IMR-90 (cell line): Measurements from ENCODE around the gene ANO1. TPM values are rescaled to one million over a fixed set of nuclear protein-coding genes. Genes with fewer than 3 reads are reported as not detected.
A peak's percentile ranks its signal among the peaks of the same experiment; 100 is the strongest.

ENCODE experiments used
- ATAC-seq: fragments of 200-7000 bp; cut with Tn5 transposase; 2 replicates; pipeline ENCODE4 v1.9.1; 2020; ENCODE audit warnings: low read depth, mild to moderate bottlenecking, moderate library complexity
- BruUV-seq: library from RNA; stranded (reverse); fragments of 400-500 nt; replicated peaks from 2 replicates; lab custom pipeline; 2021; lab: Mats Ljungman, UMichigan
- CTCF ChIA-PET: fragments of 300-600 bp; formaldehyde crosslinking; extraction: SDS; loops from one replicate; lab custom pipeline; 2021; ENCODE audit warnings: antibody characterized with exemption; lab: Yijun Ruan, JAX
- POLR2A ChIA-PET: fragments of 300-600 bp; sonication (Branson Sonifier 250); formaldehyde crosslinking; loops from one replicate; lab custom pipeline; 2022; ENCODE audit warnings: antibody characterized with exemption; ENCODE audit not compliant: unreplicated experiment; lab: Charles Lee
- DNase-seq: peaks from one replicate; pipeline ENCODE4 v3.0.0; 2013
- H2AFZ ChIP-seq: replicated peaks from 2 replicates; pipeline ENCODE3; 2013; ENCODE audit warnings: low read length, mild to moderate bottlenecking; ENCODE audit not compliant: poor library complexity
- H2AK5ac ChIP-seq: 2 replicates; pipeline ENCODE4 v1.6.1; 2013; ENCODE audit warnings: low read depth, low read length, inconsistent platforms
- H2AK9ac ChIP-seq: replicated peaks from 2 replicates; pipeline ENCODE3; 2013; ENCODE audit warnings: mild to moderate bottlenecking, low read depth, low read length, moderate library complexity; ENCODE audit not compliant: poor library complexity
- H2BK120ac ChIP-seq: 2 replicates; pipeline ENCODE4 v1.6.1; 2013; ENCODE audit warnings: low read depth, low read length, inconsistent platforms
- H2BK15ac ChIP-seq: 3 replicates; pipeline ENCODE4 v1.6.1; 2013; ENCODE audit warnings: low read depth, low read length, inconsistent platforms
- H2BK20ac ChIP-seq: 2 replicates; pipeline ENCODE4 v1.6.1; 2013; ENCODE audit warnings: low read depth, mild to moderate bottlenecking, inconsistent platforms, low read length, moderate library complexity
- H2BK5ac ChIP-seq: 2 replicates; pipeline ENCODE4 v1.6.1; 2013; ENCODE audit warnings: mild to moderate bottlenecking, low read depth, low read length, inconsistent platforms; ENCODE audit not compliant: poor library complexity, severe bottlenecking
- H3K14ac ChIP-seq: replicated peaks from 2 replicates; pipeline ENCODE4 v1.6.1; 2013; ENCODE audit warnings: low read depth, low read length, inconsistent platforms
- H3K18ac ChIP-seq: 2 replicates; pipeline ENCODE4 v1.6.1; 2013; ENCODE audit warnings: low read depth, low read length, control low read depth
- H3K23ac ChIP-seq: 2 replicates; pipeline ENCODE4 v1.6.1; 2013; ENCODE audit warnings: low read depth, low read length, inconsistent platforms
- H3K27ac ChIP-seq: 2 replicates; pipeline ENCODE4 v1.5.1; 2013; ENCODE audit warnings: mild to moderate bottlenecking, control low read depth, low read length; ENCODE audit not compliant: insufficient read depth
- H3K27me3 ChIP-seq: 2 replicates; pipeline ENCODE4 v1.6.1; 2013; ENCODE audit warnings: low read length; ENCODE audit not compliant: control insufficient read depth, insufficient read depth
- H3K36me3 ChIP-seq: 2 replicates; pipeline ENCODE4 v1.6.1; 2013; ENCODE audit warnings: low read length, mixed read lengths; ENCODE audit not compliant: control insufficient read depth, insufficient read depth
- H3K4ac ChIP-seq: 2 replicates; pipeline ENCODE4 v1.6.1; 2013; ENCODE audit warnings: low read depth, low read length, inconsistent platforms
- H3K4me1 ChIP-seq: 2 replicates; pipeline ENCODE4 v1.6.1; 2013; ENCODE audit warnings: low read length, mixed read lengths; ENCODE audit not compliant: control insufficient read depth, insufficient read depth
- H3K4me2 ChIP-seq: 2 replicates; pipeline ENCODE4 v1.6.1; 2013; ENCODE audit warnings: low read depth, mild to moderate bottlenecking, control low read depth, low read length, moderate library complexity
- H3K4me3 ChIP-seq: 2 replicates; pipeline ENCODE4 v1.5.1; 2013; ENCODE audit warnings: low read depth, mild to moderate bottlenecking, control low read depth, low read length, moderate library complexity; ENCODE audit not compliant: insufficient read depth
- H3K56ac ChIP-seq: 2 replicates; pipeline ENCODE4 v1.6.1; 2013; ENCODE audit warnings: low read length, inconsistent platforms; ENCODE audit not compliant: insufficient read depth; ENCODE audit errors: extremely low read depth
- H3K79me1 ChIP-seq, 2 experiments: 2 replicates each; pipeline ENCODE4 v1.6.1; 2013; ENCODE audit warnings: low read length in 2 of 2, inconsistent platforms in 1 of 2, low read depth in 1 of 2
- H3K9ac ChIP-seq: 2 replicates; pipeline ENCODE4 v1.6.1; 2013; ENCODE audit warnings: low read depth, low read length, control low read depth
- H3K9me1 ChIP-seq: 2 replicates; pipeline ENCODE4 v1.6.1; 2013; ENCODE audit warnings: low read length, inconsistent platforms; ENCODE audit not compliant: insufficient read depth
- H3K9me3 ChIP-seq: 2 replicates; pipeline ENCODE4 v1.6.1; 2013; ENCODE audit warnings: low read length; ENCODE audit not compliant: control insufficient read depth, insufficient read depth
- H4K20me1 ChIP-seq: 2 replicates; pipeline ENCODE4 v1.6.1; 2013; ENCODE audit warnings: low read length, inconsistent platforms; ENCODE audit not compliant: insufficient read depth
- H4K5ac ChIP-seq: 2 replicates; pipeline ENCODE4 v1.6.1; 2013; ENCODE audit warnings: mild to moderate bottlenecking, low read depth, low read length, control low read depth
- H4K8ac ChIP-seq, 2 experiments: 2 replicates each; pipeline ENCODE4 v1.6.1; 2013; ENCODE audit warnings: low read depth in 2 of 2, low read length in 2 of 2, control low read depth in 1 of 2, inconsistent platforms in 1 of 2
- H4K91ac ChIP-seq: 2 replicates; pipeline ENCODE4 v1.6.1; 2013; ENCODE audit warnings: low read depth, low read length, inconsistent platforms; ENCODE audit not compliant: insufficient read depth
- CEBPB ChIP-seq: IDR thresholded peaks from 2 replicates; pipeline ENCODE4 v1.6.1; 2012; ENCODE audit warnings: low read depth, low read length, improper control_type of control experiment
- CHD1 ChIP-seq: IDR thresholded peaks from 2 replicates; pipeline ENCODE4 v1.6.1; 2012; ENCODE audit warnings: low read depth, low read length, improper control_type of control experiment
- MAZ ChIP-seq: IDR thresholded peaks from 2 replicates; pipeline ENCODE4 v1.6.1; 2012; ENCODE audit warnings: low read depth, mild to moderate bottlenecking, low read length, improper control_type of control experiment, moderate library complexity, borderline replicate concordance
- NFE2L2 ChIP-seq: fragments of 150-350 bp; IDR thresholded peaks from 2 replicates; pipeline ENCODE4 v1.6.1; 2016; ENCODE audit warnings: low read depth, mild to moderate bottlenecking, low read length
- RCOR1 ChIP-seq: IDR thresholded peaks from 2 replicates; pipeline ENCODE4 v1.6.1; 2012; ENCODE audit warnings: mild to moderate bottlenecking, low read length, improper control_type of control experiment; ENCODE audit not compliant: insufficient replicate concordance
- WGBS, 2 experiments: methylation state at CpG; one replicate each; pipeline versions ENCODE4 v1.1.5 to v1.1.7; 2013; ENCODE audit warnings: missing lambda C conversion rate in 2 of 2; ENCODE audit not compliant: insufficient read length in 1 of 2; ENCODE audit errors: extremely low coverage in 2 of 2; 5-methylcytosine and 5-hydroxymethylcytosine counted together
- dilution Hi-C: fragments of 300-500 bp; cut with HindIII; formaldehyde crosslinking; loops from one replicate; pipeline ENCODE4 v1.14.3; 2018; ENCODE audit warnings: low sequenced_read_pairs; ENCODE audit not compliant: unreplicated experiment
- in situ Hi-C: fragments of 300-500 bp; cut with MboI; formaldehyde crosslinking; loops from 3 replicates; pipeline ENCODE4 v1.14.3; 2019; ENCODE audit warnings: low sequenced_read_pairs, inconsistent platforms, mixed read lengths
- intact Hi-C: fragments of 100-400 bp; cut with micrococcal nuclease; formaldehyde crosslinking; loops from 2 replicates; pipeline ENCODE4 v1.10.0; 2022
- polyA plus RNA-seq, 3 experiments: library from polyadenylated mRNA; depleted of rRNA; stranded (reverse); fragments of >200 nt; gene quantifications; 2 replicates each; pipeline ENCODE4 v1.2.3, GENCODE V29; 2012; ENCODE audit warnings: low replicate concordance in 1 of 3
- total RNA-seq: library from RNA; depleted of rRNA; stranded (reverse); fragments of >200 nt; gene quantifications from 2 replicates; pipeline ENCODE4 v1.2.3, GENCODE V29; 2012
- TF ChIP-seq, protein P1 (sequence below): conservative IDR thresholded peaks from 2 replicates; pipeline ENCODE4 v1.5.1; 2012; ENCODE audit warnings: mild to moderate bottlenecking, low read depth, low read length, improper control_type of control experiment
- TF ChIP-seq, protein P2 (sequence below): fragments of 150-350 bp; IDR thresholded peaks from 2 replicates; pipeline ENCODE4 v1.6.1; 2017; ENCODE audit warnings: mild to moderate bottlenecking, antibody characterized with exemption, low read length, low read depth

The ANO1 gene
- total and polyA plus RNA-seq, 2 of the 4 experiments (the other 2 are of a cell fraction): 4.1 to 10.7 TPM

DNA sequence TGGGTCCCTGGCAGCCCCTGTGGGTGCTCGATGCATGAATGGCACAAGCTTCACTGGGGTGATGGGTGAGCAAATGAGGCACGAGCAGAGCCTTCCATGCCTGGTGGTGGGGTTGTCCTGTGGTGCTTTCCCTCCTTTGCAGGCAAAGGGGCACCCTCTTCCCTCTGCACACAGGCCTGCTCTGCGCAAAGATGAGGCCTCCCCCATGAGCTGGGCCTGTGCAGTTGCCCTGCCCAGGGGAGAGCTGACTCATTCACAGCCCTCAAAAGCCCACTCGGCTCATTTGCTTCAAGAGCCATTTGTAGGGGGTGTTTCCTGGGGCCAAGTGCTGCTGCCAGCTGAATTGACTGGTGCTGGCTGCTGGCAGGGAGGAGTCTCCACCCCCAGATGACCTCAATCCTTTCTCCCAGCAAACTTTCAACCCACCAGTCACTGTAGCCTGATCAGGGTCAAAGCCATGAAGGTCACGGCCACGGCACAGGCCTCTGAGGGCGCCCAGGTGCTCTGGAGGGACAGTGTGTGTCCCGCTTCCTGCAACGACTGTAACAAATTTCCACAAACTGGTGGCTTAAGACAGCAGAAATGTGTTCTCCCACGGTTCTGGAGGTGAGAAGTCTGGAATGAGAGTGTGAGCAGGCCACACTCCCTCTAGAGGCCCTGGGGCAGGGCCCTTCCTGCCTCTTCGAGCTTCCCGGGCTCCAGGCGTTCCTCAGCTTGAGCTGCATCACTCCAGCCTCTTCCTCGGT is 48.8 kb upstream of the ANO1 start:
- no peak overlapping the region for H2BK15ac ChIP-seq
- H3K9ac ChIP-seq: no peak overlapping the region
- H2AK9ac ChIP-seq: no peak overlapping the region
- intact Hi-C loops: no loop called here
- TF ChIP-seq RCOR1 (no peak), NFE2L2 (no peak), MAZ (no peak), CHD1 (no peak), CEBPB (no peak)
- TF ChIP-seq, protein P1, sequence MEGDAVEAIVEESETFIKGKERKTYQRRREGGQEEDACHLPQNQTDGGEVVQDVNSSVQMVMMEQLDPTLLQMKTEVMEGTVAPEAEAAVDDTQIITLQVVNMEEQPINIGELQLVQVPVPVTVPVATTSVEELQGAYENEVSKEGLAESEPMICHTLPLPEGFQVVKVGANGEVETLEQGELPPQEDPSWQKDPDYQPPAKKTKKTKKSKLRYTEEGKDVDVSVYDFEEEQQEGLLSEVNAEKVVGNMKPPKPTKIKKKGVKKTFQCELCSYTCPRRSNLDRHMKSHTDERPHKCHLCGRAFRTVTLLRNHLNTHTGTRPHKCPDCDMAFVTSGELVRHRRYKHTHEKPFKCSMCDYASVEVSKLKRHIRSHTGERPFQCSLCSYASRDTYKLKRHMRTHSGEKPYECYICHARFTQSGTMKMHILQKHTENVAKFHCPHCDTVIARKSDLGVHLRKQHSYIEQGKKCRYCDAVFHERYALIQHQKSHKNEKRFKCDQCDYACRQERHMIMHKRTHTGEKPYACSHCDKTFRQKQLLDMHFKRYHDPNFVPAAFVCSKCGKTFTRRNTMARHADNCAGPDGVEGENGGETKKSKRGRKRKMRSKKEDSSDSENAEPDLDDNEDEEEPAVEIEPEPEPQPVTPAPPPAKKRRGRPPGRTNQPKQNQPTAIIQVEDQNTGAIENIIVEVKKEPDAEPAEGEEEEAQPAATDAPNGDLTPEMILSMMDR: no peak
- TF ChIP-seq, protein P2, sequence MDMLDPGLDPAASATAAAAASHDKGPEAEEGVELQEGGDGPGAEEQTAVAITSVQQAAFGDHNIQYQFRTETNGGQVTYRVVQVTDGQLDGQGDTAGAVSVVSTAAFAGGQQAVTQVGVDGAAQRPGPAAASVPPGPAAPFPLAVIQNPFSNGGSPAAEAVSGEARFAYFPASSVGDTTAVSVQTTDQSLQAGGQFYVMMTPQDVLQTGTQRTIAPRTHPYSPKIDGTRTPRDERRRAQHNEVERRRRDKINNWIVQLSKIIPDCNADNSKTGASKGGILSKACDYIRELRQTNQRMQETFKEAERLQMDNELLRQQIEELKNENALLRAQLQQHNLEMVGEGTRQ: no peak
- H3K4me2 ChIP-seq: no peak overlapping the region
- H4K5ac ChIP-seq: no peak overlapping the region
- ChIA-PET POLR2A (no interaction called here), CTCF (no interaction called here)
- no CpG with 5 or more reads among the region's 14 CpGs for WGBS, 2 experiments
- no TSS peak for BruUV-seq
- no peak overlapping the region for H3K4ac ChIP-seq
- H2AFZ ChIP-seq: no peak overlapping the region
- H3K56ac ChIP-seq: no peak overlapping the region
- no peaks in the 10 kb centered on the region for H3K27me3 ChIP-seq
- no peak overlapping the region for H2BK20ac ChIP-seq
- peaks cover 0 to 46% of the 10 kb centered on the region in 2 experiments; a peak in 3 of 4 replicates for H3K79me1 ChIP-seq
- H3K4me1 ChIP-seq: peaks cover 5% of the 10 kb centered on the region; the same call in 1 of the 2 replicates
- no peaks in the 10 kb centered on the region for H3K9me3 ChIP-seq
- peak overlapping the region; percentile 47; the same call in 1 of the 2 replicates for H2AK5ac ChIP-seq
- peak overlapping the region; percentile 18; the same call in 1 of the 2 replicates for H2BK120ac ChIP-seq
- no peak for DNase-seq
- no peak overlapping the region for H3K27ac ChIP-seq
- no peak overlapping the region for H3K18ac ChIP-seq
- in situ Hi-C loops: no loop called here
- no peak overlapping the region for H4K8ac ChIP-seq
- dilution Hi-C loops: no loop called here
- H3K23ac ChIP-seq: no peak overlapping the region
- no peak overlapping the region for H3K4me3 ChIP-seq
- H3K9me1 ChIP-seq: 0 out of 2 replicates have a peak, but pooled peaks cover 3% of the 10 kb centered on the region
- ATAC-seq: peak; percentile 29; the same call in 1 of the 2 replicates
- no peak overlapping the region for H3K14ac ChIP-seq
- peaks cover 2% of the 10 kb centered on the region; the same call in 1 of the 2 replicates for H4K20me1 ChIP-seq
- no peak overlapping the region for H2BK5ac ChIP-seq
- H3K36me3 ChIP-seq: no peaks in the 10 kb centered on the region
- no peak overlapping the region for H4K91ac ChIP-seq
